T-helper 1 cell treated with Interleukin-12 subunit alpha and Interleukin-12 subunit beta and Interleukin-4 antibody, amounts not matched to agents 30 μg/mL and 1 μg/mL, for 36 hours (primary cell): ENCODE data around the gene CADM1.

Source experiments
- H3K27ac Mint-ChIP-seq: one replicate; pipeline ENCODE4 v1.8.0; 2021; ENCODE audit warnings: mild to moderate bottlenecking, mixed read lengths
- H3K27me3 Mint-ChIP-seq: one replicate; pipeline ENCODE4 v1.8.0; 2021; ENCODE audit warnings: low read depth, mixed read lengths
- H3K36me3 Mint-ChIP-seq: one replicate; pipeline ENCODE4 v1.8.0; 2021; ENCODE audit warnings: low read depth, mixed read lengths
- H3K4me1 Mint-ChIP-seq: one replicate; pipeline ENCODE4 v1.8.0; 2021; ENCODE audit warnings: low read depth, mixed read lengths
- H3K4me3 Mint-ChIP-seq: one replicate; pipeline ENCODE4 v1.8.0; 2021; ENCODE audit warnings: mild to moderate bottlenecking, moderate library complexity, mixed read lengths
- H3K9me3 Mint-ChIP-seq: one replicate; pipeline ENCODE4 v1.8.0; 2021; ENCODE audit warnings: mixed read lengths

CADM1 gene

DNA sequence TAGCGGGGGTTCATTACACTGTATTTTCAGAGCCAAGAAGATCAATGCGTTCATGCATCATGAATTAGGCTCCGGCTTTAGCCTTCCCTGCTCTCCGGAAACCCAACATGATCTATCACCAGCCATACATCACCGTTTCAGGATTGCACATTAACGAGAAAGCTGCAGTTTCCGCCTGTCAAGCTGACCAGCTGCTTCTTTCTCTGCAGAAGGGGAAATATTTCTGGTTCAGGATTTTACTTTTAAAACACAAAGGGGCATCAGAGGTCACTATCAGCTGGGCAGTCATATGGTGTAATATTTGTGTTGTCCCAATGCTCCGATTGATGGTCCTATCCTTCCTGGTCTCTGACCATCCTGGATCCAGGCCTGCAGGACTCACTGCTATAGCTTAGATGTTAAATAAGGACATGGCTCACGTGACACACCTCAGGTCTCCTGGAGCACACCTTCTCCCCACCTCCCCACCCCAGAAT, 21.4 kb upstream of the CADM1 start:
- Mint-ChIP-seq H3K27me3 (peaks cover 4% of the 10 kb centered on the region), H3K36me3 (no peaks in the 10 kb centered on the region), H3K9me3 (no peaks in the 10 kb centered on the region), H3K4me3 (no peak overlapping the region), H3K4me1 (no peaks in the 10 kb centered on the region), H3K27ac (no peak overlapping the region)

DNA sequence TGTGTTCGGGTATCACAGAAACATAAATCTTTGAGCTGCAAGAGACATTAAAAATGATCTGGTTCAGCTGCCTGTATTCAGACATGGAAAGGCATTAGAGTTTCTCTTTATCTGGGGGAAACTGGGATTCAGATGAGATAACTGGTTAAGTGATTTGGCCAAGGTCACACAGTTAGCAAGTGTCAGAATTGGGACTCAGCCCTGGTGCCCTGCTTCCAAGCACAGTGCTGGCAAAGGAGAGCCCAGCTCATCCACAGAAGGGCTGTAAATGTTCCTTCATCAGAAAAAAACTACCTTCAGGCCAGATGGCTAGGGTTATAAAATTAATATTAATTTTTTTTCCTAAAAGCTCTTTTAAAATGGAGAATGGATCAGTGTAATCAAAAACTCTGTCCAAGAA, 20.4 kb upstream of the CADM1 start:
- Mint-ChIP-seq H3K4me3 (no peak overlapping the region), H3K27me3 (peaks cover 4% of the 10 kb centered on the region), H3K4me1 (no peaks in the 10 kb centered on the region), H3K36me3 (no peaks in the 10 kb centered on the region), H3K27ac (no peak overlapping the region), H3K9me3 (no peaks in the 10 kb centered on the region)

GRCh38 chr11:115523727-115524399, 19.6 kb upstream of the CADM1 start:
- peaks cover 4% of the 10 kb centered on the region for H3K27me3 Mint-ChIP-seq
- H3K36me3 Mint-ChIP-seq = no peaks in the 10 kb centered on the region
- H3K4me3 Mint-ChIP-seq = no peak overlapping the region
- H3K4me1 Mint-ChIP-seq = no peaks in the 10 kb centered on the region
- no peaks in the 10 kb centered on the region for H3K9me3 Mint-ChIP-seq
- no peak overlapping the region for H3K27ac Mint-ChIP-seq

- Mint-ChIP-seq H3K27me3 (peaks cover 4% of the 10 kb centered on the region), H3K9me3 (no peaks in the 10 kb centered on the region), H3K27ac (no peak overlapping the region), H3K4me3 (no peak overlapping the region), H3K36me3 (no peaks in the 10 kb centered on the region), H3K4me1 (no peaks in the 10 kb centered on the region)
Observed at GRCh38 chr11:115522302-115522701, 18.1 kb upstream of the CADM1 start.

GRCh38 chr11:115521825-115522224, 17.6 kb upstream of the CADM1 start:
- Mint-ChIP-seq H3K4me3 (no peak overlapping the region), H3K4me1 (no peaks in the 10 kb centered on the region), H3K27ac (no peak overlapping the region), H3K9me3 (no peaks in the 10 kb centered on the region), H3K36me3 (no peaks in the 10 kb centered on the region), H3K27me3 (peaks cover 4% of the 10 kb centered on the region)

DNA sequence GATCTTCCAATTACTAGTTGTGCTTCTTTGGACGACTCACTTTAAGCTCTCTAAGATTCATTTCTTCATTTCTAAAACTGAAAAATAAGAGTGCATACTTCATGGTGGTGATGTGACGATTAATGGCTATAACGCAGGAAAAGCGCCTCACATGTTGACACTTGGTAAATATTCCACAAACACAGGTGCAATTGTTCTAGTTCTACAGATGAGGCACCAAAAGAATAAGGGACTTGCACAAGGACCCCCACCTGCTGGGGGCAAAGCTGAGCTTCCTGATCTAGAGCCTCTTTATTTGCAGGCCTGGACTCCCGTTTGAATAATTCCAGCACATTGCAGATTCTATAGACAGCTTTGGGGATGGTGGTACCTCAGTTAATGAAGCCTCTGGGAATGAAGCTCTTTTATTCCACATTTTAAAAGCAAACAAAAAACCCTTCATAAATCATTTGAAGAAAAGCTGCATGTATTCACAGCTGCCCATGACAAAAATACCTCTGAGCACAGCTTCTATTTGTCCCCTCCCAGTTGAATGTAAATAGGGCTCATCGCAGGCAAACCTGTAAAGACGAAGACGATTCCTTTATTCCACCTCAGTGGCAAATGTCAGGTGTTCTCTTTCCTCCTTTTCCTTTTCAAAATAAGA, 14.9 kb upstream of the CADM1 start:
- no peaks in the 10 kb centered on the region for H3K9me3 Mint-ChIP-seq
- H3K27ac Mint-ChIP-seq = no peak overlapping the region
- no peak overlapping the region for H3K4me3 Mint-ChIP-seq
- H3K27me3 Mint-ChIP-seq = peaks cover 4% of the 10 kb centered on the region
- H3K36me3 Mint-ChIP-seq = no peaks in the 10 kb centered on the region
- H3K4me1 Mint-ChIP-seq = no peaks in the 10 kb centered on the region

- no peaks in the 10 kb centered on the region for H3K4me1 Mint-ChIP-seq
- no peaks in the 10 kb centered on the region for H3K9me3 Mint-ChIP-seq
- no peak overlapping the region for H3K27ac Mint-ChIP-seq
- H3K27me3 Mint-ChIP-seq = peaks cover 4% of the 10 kb centered on the region
- H3K4me3 Mint-ChIP-seq = no peak overlapping the region
- no peaks in the 10 kb centered on the region for H3K36me3 Mint-ChIP-seq
Observed at GRCh38 chr11:115515647-115516395, 11.6 kb upstream of the CADM1 start.

GRCh38 chr11:115506954-115507675, 2.9 kb upstream of the CADM1 start:
- H3K4me3 Mint-ChIP-seq = no peak overlapping the region
- peaks cover 44% of the 10 kb centered on the region for H3K27me3 Mint-ChIP-seq
- no peaks in the 10 kb centered on the region for H3K9me3 Mint-ChIP-seq
- H3K27ac Mint-ChIP-seq = no peak overlapping the region
- no peaks in the 10 kb centered on the region for H3K36me3 Mint-ChIP-seq
- H3K4me1 Mint-ChIP-seq = peaks cover 6% of the 10 kb centered on the region

DNA sequence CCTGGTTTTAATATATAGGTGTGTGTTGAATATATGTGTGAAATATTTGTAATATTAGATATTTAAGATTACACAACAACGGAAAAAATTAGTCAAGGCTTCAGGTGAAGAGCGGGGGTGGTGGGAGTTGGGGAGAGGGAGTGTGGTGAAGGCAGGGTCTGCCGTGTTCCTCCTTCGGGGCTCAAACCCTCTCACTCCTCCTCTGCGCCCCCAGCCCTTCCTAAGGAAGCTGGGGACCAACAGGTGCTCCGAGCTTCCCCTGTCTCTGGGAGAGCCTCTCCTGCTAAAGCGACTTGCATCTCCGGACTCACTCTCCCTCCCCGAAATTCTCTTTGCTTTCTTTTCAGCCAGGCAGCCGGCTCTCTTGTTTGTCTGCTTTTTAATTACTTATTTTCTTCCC, 960 bp upstream of the CADM1 start:
- Mint-ChIP-seq H3K4me3 (peak overlapping the region; percentile 53), H3K27me3 (peaks cover 43% of the 10 kb centered on the region), H3K27ac (no peak overlapping the region), H3K36me3 (no peaks in the 10 kb centered on the region), H3K9me3 (no peaks in the 10 kb centered on the region), H3K4me1 (peaks cover 6% of the 10 kb centered on the region)

GRCh38 chr11:115503886-115504275, 334 bp downstream of the CADM1 start:
- Mint-ChIP-seq H3K9me3 (no peaks in the 10 kb centered on the region), H3K4me1 (peaks cover 6% of the 10 kb centered on the region), H3K36me3 (no peaks in the 10 kb centered on the region), H3K27me3 (peaks cover 42% of the 10 kb centered on the region), H3K27ac (no peak overlapping the region), H3K4me3 (peak overlapping the region; percentile 46)

- no peak overlapping the region for H3K4me3 Mint-ChIP-seq
- H3K36me3 Mint-ChIP-seq = no peaks in the 10 kb centered on the region
- no peaks in the 10 kb centered on the region for H3K9me3 Mint-ChIP-seq
- H3K27ac Mint-ChIP-seq = no peak overlapping the region
- H3K4me1 Mint-ChIP-seq = peaks cover 6% of the 10 kb centered on the region
- H3K27me3 Mint-ChIP-seq = peaks cover 43% of the 10 kb centered on the region
Observed at GRCh38 chr11:115503083-115503885, 931 bp downstream of the CADM1 start.

GRCh38 chr11:115502636-115503082, 1.6 kb downstream of the CADM1 start:
- Mint-ChIP-seq H3K4me1 (peaks cover 6% of the 10 kb centered on the region), H3K9me3 (no peaks in the 10 kb centered on the region), H3K4me3 (no peak overlapping the region), H3K36me3 (no peaks in the 10 kb centered on the region), H3K27me3 (peaks cover 42% of the 10 kb centered on the region), H3K27ac (no peak overlapping the region)

DNA sequence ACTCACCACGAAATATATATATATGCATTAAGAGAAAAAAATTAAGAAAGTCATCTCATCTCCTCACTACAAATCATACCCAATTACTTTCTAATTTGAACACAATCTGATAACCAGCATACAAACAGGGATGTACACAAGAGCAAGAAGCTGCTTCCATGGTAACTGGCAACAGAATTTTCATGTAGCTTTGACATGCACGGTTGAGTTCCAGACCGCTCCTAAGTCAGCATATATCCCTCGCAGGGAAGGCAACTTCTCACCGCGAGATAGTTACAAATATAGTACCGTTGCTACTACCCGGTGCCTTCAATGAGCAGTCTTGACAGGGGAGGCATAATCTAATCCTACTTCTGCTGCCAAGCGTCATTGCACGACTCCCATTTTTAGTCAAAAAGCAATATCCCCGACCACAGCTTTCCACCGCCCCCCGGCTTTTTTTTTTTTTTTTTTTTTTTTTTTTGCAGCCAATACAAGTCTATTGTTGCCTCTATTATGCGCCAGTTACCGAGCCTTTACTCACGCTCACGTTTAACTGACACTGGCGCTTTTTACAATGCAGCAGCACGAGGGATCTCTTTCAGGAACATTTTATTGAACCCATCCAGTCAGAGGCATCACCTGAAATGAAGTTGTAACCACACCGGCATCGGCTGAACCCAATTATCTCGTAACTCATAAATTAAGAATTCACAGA, 2.2 kb downstream of the CADM1 start:
- Mint-ChIP-seq H3K27me3 (peaks cover 36% of the 10 kb centered on the region), H3K4me3 (no peak overlapping the region), H3K27ac (no peak overlapping the region), H3K36me3 (no peaks in the 10 kb centered on the region), H3K4me1 (peaks cover 6% of the 10 kb centered on the region), H3K9me3 (no peaks in the 10 kb centered on the region)
